Measurements from ENCODE around the gene UGT1A8.
"Not testable (repeated sequence)": the region's sequence is repeated elsewhere in the genome, so short reads cannot be mapped to it uniquely, and the experiment has no call there.

The UGT1A8 gene

GRCh38 chr2:233617476-233617875 is at the start of gene UGT1A8:
Gene UGT1A8 (plus strand): TSS chr2:233617633. CDS start chr2:233617708, 75 bp downstream.
- H3K36me3 Mint-ChIP-seq (ENCODE audit: low read depth); H3K4me1 Mint-ChIP-seq (ENCODE audit: low read depth); H3K9me3 Mint-ChIP-seq; H3K4me3 Mint-ChIP-seq; H3K27me3 Mint-ChIP-seq; intact Hi-C loops (cut with micrococcal nuclease); H3K27ac Mint-ChIP-seq: not testable (repeated sequence)

GRCh38 chr2:233571001-233571400 is 46.4 kb upstream of the UGT1A8 start:
- Mint-ChIP-seq H3K27me3 (peaks cover 18% of the 10 kb centered on the region), H3K27ac (no peak overlapping the region), H3K4me3 (no peak overlapping the region), H3K4me1 (ENCODE audit: low read depth) (no peaks in the 10 kb centered on the region), H3K36me3 (ENCODE audit: low read depth) (peaks cover 8% of the 10 kb centered on the region), H3K9me3 (no peaks in the 10 kb centered on the region)
- intact Hi-C loops (cut with micrococcal nuclease) = no loop called here

- no peak overlapping the region for H3K4me3 Mint-ChIP-seq
- intact Hi-C loops (cut with micrococcal nuclease) = no loop called here
- H3K36me3 Mint-ChIP-seq (ENCODE audit: low read depth) = peaks cover 4% of the 10 kb centered on the region
- H3K4me1 Mint-ChIP-seq (ENCODE audit: low read depth) = no peaks in the 10 kb centered on the region
- peaks cover 18% of the 10 kb centered on the region for H3K27me3 Mint-ChIP-seq
- no peaks in the 10 kb centered on the region for H3K9me3 Mint-ChIP-seq
- H3K27ac Mint-ChIP-seq = no peak overlapping the region
These were observed 46.0 kb upstream of the UGT1A8 start for GRCh38 chr2:233571462-233571861.

GRCh38 chr2:233572468-233572867 is 45.0 kb upstream of the UGT1A8 start:
- no peaks in the 10 kb centered on the region for H3K36me3 Mint-ChIP-seq (ENCODE audit: low read depth)
- no peak overlapping the region for H3K27ac Mint-ChIP-seq
- intact Hi-C loops (cut with micrococcal nuclease) = no loop called here
- no peaks in the 10 kb centered on the region for H3K4me1 Mint-ChIP-seq (ENCODE audit: low read depth)
- H3K4me3 Mint-ChIP-seq = no peak overlapping the region
- peaks cover 18% of the 10 kb centered on the region for H3K27me3 Mint-ChIP-seq
- H3K9me3 Mint-ChIP-seq = no peaks in the 10 kb centered on the region

- H3K27me3 Mint-ChIP-seq; H3K4me3 Mint-ChIP-seq; H3K36me3 Mint-ChIP-seq (ENCODE audit: low read depth); H3K27ac Mint-ChIP-seq; H3K9me3 Mint-ChIP-seq; H3K4me1 Mint-ChIP-seq (ENCODE audit: low read depth); intact Hi-C loops (cut with micrococcal nuclease): not testable (repeated sequence)
These were observed 40.1 kb upstream of the UGT1A8 start for GRCh38 chr2:233577341-233577740.

DNA sequence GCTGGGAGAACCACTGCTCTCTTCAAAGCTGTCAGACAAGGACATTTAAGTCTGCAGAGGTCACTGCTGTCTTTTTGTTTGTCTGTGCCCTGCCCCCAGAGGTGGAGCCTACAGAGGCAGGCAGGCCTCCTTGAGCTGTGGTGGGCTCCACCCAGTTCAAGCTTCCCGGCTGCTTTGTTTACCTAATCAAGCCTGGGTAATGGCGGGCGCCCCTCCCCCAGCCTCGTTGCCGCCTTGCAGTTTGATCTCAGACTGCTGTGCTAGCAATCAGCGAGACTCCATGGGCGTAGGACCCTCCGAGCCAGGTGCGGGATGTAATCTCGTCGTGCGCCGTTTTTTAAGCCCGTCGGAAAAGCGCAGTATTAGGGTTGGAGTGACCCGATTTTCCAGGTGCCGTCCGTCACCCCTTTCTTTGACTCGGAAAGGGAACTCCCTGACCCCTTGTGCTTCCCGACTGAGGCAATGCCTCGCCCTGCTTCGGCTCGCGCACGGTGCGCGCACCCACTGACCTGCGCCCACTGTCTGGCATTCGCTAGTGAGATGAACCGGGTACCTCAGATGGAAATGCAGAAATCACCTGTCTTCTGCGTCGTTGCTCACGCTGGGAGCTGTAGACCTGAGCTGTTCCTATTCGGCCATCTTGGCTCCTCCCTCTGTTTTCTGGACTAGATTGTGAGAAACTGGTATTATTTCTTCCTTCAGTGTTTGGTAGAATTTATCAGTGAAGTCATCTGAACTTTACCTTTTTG is 34.0 kb upstream of the UGT1A8 start:
- intact Hi-C loops (cut with micrococcal nuclease); H3K27me3 Mint-ChIP-seq; H3K9me3 Mint-ChIP-seq; H3K27ac Mint-ChIP-seq; H3K4me1 Mint-ChIP-seq (ENCODE audit: low read depth); H3K4me3 Mint-ChIP-seq; H3K36me3 Mint-ChIP-seq (ENCODE audit: low read depth): not testable (repeated sequence)

DNA sequence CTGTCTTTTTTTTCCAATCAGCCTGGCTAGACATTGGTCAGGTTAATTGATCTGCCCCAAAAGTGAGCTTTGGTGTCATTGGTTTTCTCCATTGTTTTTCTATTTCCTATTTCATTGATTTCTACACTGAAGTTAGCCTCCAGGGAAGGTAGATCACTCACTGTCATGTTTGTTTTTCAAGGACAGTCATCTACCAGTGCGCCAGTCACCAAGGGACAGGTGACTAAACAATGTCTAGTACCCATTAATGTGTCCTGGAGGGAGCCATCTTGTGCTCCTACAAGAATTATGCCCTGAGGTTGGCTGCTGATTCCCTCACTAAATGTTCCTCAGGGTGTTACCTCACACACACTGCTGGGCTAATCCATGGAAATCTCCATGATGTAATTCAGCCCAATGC is 33.2 kb upstream of the UGT1A8 start:
- H3K4me1 Mint-ChIP-seq (ENCODE audit: low read depth) = no peaks in the 10 kb centered on the region
- H3K4me3 Mint-ChIP-seq = no peak overlapping the region
- peaks cover 2% of the 10 kb centered on the region for H3K27me3 Mint-ChIP-seq
- no peak overlapping the region for H3K27ac Mint-ChIP-seq
- H3K36me3 Mint-ChIP-seq (ENCODE audit: low read depth) = no peaks in the 10 kb centered on the region
- H3K9me3 Mint-ChIP-seq = no peaks in the 10 kb centered on the region
- intact Hi-C loops (cut with micrococcal nuclease) = no loop called here

DNA sequence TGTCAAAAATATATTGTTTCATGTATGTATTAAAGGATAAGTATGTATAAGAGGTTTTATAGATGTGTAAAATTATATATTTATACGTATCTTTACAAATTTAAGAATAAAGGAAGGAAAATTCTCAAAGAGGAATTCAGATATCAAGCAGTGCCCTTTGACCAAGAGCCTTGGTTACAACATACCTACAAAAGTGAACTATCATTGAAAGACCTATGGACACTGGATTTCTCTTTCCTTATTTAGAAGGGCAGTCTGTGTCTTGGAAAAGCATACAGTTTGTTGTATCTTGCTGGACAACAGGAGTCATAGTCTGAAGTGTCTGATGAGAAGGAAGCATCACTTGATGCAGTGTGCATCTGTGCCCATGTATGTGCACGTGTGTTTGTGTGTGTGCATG is 29.0 kb upstream of the UGT1A8 start:
- H3K4me1 Mint-ChIP-seq (ENCODE audit: low read depth) = no peaks in the 10 kb centered on the region
- intact Hi-C loops (cut with micrococcal nuclease) = no loop called here
- no peak overlapping the region for H3K4me3 Mint-ChIP-seq
- no peaks in the 10 kb centered on the region for H3K36me3 Mint-ChIP-seq (ENCODE audit: low read depth)
- no peak overlapping the region for H3K27ac Mint-ChIP-seq
- no peaks in the 10 kb centered on the region for H3K9me3 Mint-ChIP-seq
- H3K27me3 Mint-ChIP-seq = peaks cover 2% of the 10 kb centered on the region

DNA sequence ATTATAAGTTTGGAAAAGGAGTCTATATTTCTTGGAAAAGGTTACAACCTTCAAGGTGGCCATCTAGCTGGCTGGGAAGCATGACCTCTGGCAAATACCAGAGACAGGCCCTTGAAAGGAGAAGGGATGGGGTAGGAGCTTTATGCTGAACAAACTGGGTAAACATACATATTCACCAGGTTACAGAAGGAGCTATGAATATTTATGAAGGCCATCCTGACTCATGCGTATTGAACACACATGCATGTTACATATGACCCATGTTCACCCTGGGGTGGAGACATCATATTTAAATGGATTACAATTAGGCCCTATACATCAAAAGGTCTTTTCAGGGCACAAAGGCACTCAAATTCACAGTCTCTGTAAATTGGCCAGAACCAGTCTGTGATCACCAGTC is 24.7 kb upstream of the UGT1A8 start:
- H3K27me3 Mint-ChIP-seq; intact Hi-C loops (cut with micrococcal nuclease); H3K9me3 Mint-ChIP-seq; H3K36me3 Mint-ChIP-seq (ENCODE audit: low read depth); H3K27ac Mint-ChIP-seq; H3K4me3 Mint-ChIP-seq; H3K4me1 Mint-ChIP-seq (ENCODE audit: low read depth): not testable (repeated sequence)

- Mint-ChIP-seq H3K4me3 (no peak overlapping the region), H3K27ac (no peak overlapping the region), H3K36me3 (ENCODE audit: low read depth) (no peaks in the 10 kb centered on the region), H3K9me3 (no peaks in the 10 kb centered on the region), H3K27me3 (no peaks in the 10 kb centered on the region), H3K4me1 (ENCODE audit: low read depth) (no peaks in the 10 kb centered on the region)
- intact Hi-C loops (cut with micrococcal nuclease) = no loop called here
These were observed 24.2 kb upstream of the UGT1A8 start for GRCh38 chr2:233593201-233593600.

DNA sequence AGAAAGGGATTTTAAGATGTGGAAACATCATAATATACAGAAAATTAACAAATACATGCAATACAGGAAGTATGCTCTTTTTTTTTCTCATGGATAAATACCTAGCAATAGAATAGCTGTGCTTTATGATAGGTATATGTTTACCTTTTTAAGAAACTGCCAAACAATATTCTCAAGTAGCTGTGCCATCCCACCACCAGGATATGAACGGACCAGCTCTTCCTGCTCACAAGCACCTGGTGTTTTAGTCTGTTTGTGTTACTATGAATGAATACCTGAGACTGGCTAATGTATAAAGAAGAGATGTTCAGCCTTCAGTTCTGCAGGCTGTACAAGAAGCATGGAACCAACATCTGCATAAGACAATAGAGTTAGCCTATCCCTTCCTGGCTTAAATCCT is 19.9 kb upstream of the UGT1A8 start:
- Mint-ChIP-seq H3K36me3 (ENCODE audit: low read depth) (no peaks in the 10 kb centered on the region), H3K4me3 (no peak overlapping the region), H3K9me3 (no peaks in the 10 kb centered on the region), H3K27ac (no peak overlapping the region), H3K4me1 (ENCODE audit: low read depth) (no peaks in the 10 kb centered on the region), H3K27me3 (peaks cover 3% of the 10 kb centered on the region)
- intact Hi-C loops (cut with micrococcal nuclease) = no loop called here

- Mint-ChIP-seq H3K4me3 (no peak overlapping the region), H3K27me3 (peaks cover 3% of the 10 kb centered on the region), H3K4me1 (ENCODE audit: low read depth) (no peaks in the 10 kb centered on the region), H3K9me3 (no peaks in the 10 kb centered on the region), H3K27ac (no peak overlapping the region), H3K36me3 (ENCODE audit: low read depth) (no peaks in the 10 kb centered on the region)
- intact Hi-C loops (cut with micrococcal nuclease) = no loop called here
These were observed 18.5 kb upstream of the UGT1A8 start for GRCh38 chr2:233598952-233599351.

DNA sequence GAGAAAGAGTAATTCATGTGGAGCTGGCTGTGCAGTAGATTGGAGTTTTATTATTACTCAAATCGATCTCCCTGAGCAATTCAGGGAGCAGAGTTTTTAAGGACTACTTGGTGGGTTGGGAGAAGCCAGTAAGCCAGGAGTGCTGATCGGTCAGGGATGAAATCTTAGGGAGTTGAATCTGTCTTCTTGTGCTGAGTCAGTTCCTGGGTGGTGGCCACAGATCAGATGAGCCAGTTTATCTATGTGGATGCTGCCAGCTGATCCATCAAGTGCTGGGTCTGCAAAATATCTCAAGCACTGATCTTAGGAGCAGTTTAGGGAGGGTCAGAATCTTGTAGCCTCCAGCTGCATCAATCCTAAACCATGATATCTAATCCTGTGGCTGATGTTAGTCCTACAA is 17.0 kb upstream of the UGT1A8 start:
- intact Hi-C loops (cut with micrococcal nuclease) = no loop called here
- no peak overlapping the region for H3K4me3 Mint-ChIP-seq
- H3K9me3 Mint-ChIP-seq = no peaks in the 10 kb centered on the region
- H3K27ac Mint-ChIP-seq = no peak overlapping the region
- no peaks in the 10 kb centered on the region for H3K36me3 Mint-ChIP-seq (ENCODE audit: low read depth)
- H3K4me1 Mint-ChIP-seq (ENCODE audit: low read depth) = no peaks in the 10 kb centered on the region
- H3K27me3 Mint-ChIP-seq = peaks cover 3% of the 10 kb centered on the region

DNA sequence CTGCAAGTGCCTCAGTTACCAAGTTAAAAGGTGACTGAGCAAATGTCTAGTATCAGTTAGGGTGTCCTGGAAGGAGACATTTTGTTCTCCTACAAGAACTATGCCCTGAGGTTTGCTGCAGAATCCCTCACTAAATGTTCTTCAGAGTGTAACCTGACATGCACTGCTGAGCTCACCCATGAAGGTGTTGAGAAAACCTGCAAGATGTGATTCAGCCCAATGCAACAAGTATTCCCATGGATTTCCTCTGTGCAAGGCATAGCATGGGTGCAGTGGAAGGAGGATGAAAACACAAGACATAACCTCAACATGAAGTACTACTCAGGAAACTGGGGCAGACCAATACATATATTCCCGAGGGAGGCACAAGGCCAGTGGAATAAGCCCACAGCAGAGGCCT is 15.4 kb upstream of the UGT1A8 start:
- Mint-ChIP-seq H3K27me3 (peaks cover 3% of the 10 kb centered on the region), H3K36me3 (ENCODE audit: low read depth) (no peaks in the 10 kb centered on the region), H3K4me3 (no peak overlapping the region), H3K4me1 (ENCODE audit: low read depth) (no peaks in the 10 kb centered on the region), H3K9me3 (peaks cover 11% of the 10 kb centered on the region), H3K27ac (no peak overlapping the region)
- intact Hi-C loops (cut with micrococcal nuclease) = no loop called here

- Mint-ChIP-seq H3K27me3 (peaks cover 3% of the 10 kb centered on the region), H3K4me3 (no peak overlapping the region), H3K9me3 (peaks cover 11% of the 10 kb centered on the region), H3K4me1 (ENCODE audit: low read depth) (no peaks in the 10 kb centered on the region), H3K36me3 (ENCODE audit: low read depth) (no peaks in the 10 kb centered on the region), H3K27ac (no peak overlapping the region)
- intact Hi-C loops (cut with micrococcal nuclease) = no loop called here
These were observed 13.9 kb upstream of the UGT1A8 start for GRCh38 chr2:233603520-233603919.

Data from dendritic cell treated with granulocyte-macrophage colony-stimulating factor and Interleukin-4, amounts not matched to agents 40 ng/mL and 50 ng/mL, for 4 days (primary cell).